HepG2 (cell line): ENCODE measurements around the gene TMEM186. TPM values are rescaled to one million over a fixed set of nuclear protein-coding genes. Genes with fewer than 3 reads are reported as not detected.
A peak's percentile ranks its signal among the peaks of the same experiment; 100 is the strongest.

Source experiments
- ATAC-seq: fragments of 200-7000 bp; cut with Tn5 transposase; 3 replicates; pipeline ENCODE4 v1.9.1; 2020; ENCODE audit warnings: mild to moderate bottlenecking, moderate library complexity
- BruUV-seq: library from RNA; stranded (reverse); fragments of 400-500 nt; replicated peaks from 2 replicates; lab custom pipeline; 2021; lab: Mats Ljungman, UMichigan
- CTCF ChIA-PET: fragments of 300-600 bp; formaldehyde crosslinking; extraction: SDS; loops from one replicate; lab custom pipeline; 2021; ENCODE audit warnings: low total read pairs, inconsistent platforms, low intra/inter-chr PET ratio; lab: Yijun Ruan, JAX
- POLR2A ChIA-PET: fragments of 350-600 bp; sonication (Branson Sonifier 250); formaldehyde crosslinking; loops from one replicate; lab custom pipeline; 2020; ENCODE audit warnings: antibody characterized with exemption, inconsistent platforms; lab: Yijun Ruan, JAX
- DNase-seq: peaks from one replicate; pipeline ENCODE4 v3.0.0-alpha.2; 2015; ENCODE audit warnings: low spot score
- FAIRE-seq: peaks from 3 replicates; lab custom pipeline; 2011; peaks lifted over from hg19 to GRCh38; lab: Jason Lieb, UNC
- H2AFZ ChIP-seq: one replicate; pipeline ENCODE4 v1.6.1; 2011; ENCODE audit warnings: low read length, inconsistent platforms
- H3K27ac ChIP-seq: fragments of 300-600 bp; 3 replicates; pipeline ENCODE4 v1.8.0; 2011; ENCODE audit warnings: mixed run types, mild to moderate bottlenecking, mixed read lengths, low read length, inconsistent platforms; ENCODE audit not compliant: insufficient read depth; ENCODE audit errors: extremely low read length
- H3K27me3 ChIP-seq, 2 experiments: fragments of 200-600 bp in 1 of 2; 2 replicates in 1 of 2; 3 replicates in 1 of 2; pipeline versions ENCODE4 v1.6.0 to v1.8.0; 2011; ENCODE audit warnings: low read length in 2 of 2, mild to moderate bottlenecking in 2 of 2, moderate library complexity in 2 of 2, inconsistent platforms in 1 of 2; ENCODE audit not compliant: insufficient read depth in 2 of 2, control insufficient read depth in 1 of 2
- H3K36me3 ChIP-seq, 2 experiments: fragments of 200-600 bp in 1 of 2; replicated peaks in 1 of 2; 2 replicates in 1 of 2; 3 replicates in 1 of 2; pipeline versions ENCODE4 v1.5.1 to v1.8.0; 2011; ENCODE audit warnings: low read length in 2 of 2, inconsistent platforms in 1 of 2; ENCODE audit not compliant: insufficient read depth in 2 of 2, control insufficient read depth in 1 of 2
- H3K4me1 ChIP-seq: 2 replicates; pipeline ENCODE4 v1.5.1; 2012; ENCODE audit warnings: low read length, inconsistent platforms; ENCODE audit not compliant: insufficient read depth
- H3K4me2 ChIP-seq: 2 replicates; pipeline ENCODE4 v1.6.0; 2011; ENCODE audit warnings: low read depth, low read length, inconsistent platforms
- H3K4me3 ChIP-seq, 3 experiments: fragments of 200-600 bp in 1 of 3; sonication (generic), shearing (Covaris generic) in 1 of 3; replicated peaks in 1 of 3; 2 replicates each; pipeline ENCODE4 v1.5.1; 2011 to 2016; ENCODE audit warnings: low read length in 3 of 3, inconsistent platforms in 2 of 3, low read depth in 2 of 3, mild to moderate bottlenecking in 2 of 3, control low read depth in 1 of 3, mixed read lengths in 1 of 3; ENCODE audit not compliant: insufficient read depth in 1 of 3
- H3K79me2 ChIP-seq: one replicate; pipeline ENCODE4 v1.6.1; 2011; ENCODE audit warnings: low read length, inconsistent platforms; ENCODE audit not compliant: insufficient read depth
- H3K9ac ChIP-seq: 2 replicates; pipeline ENCODE4 v1.6.0; 2011; ENCODE audit warnings: mild to moderate bottlenecking, low read depth, low read length, inconsistent platforms; ENCODE audit not compliant: insufficient read depth
- H3K9me3 ChIP-seq: 2 replicates; pipeline ENCODE4 v1.5.1; 2012; ENCODE audit warnings: mild to moderate bottlenecking, low read length
- H4K20me1 ChIP-seq: 2 replicates; pipeline ENCODE4 v1.6.0; 2011; ENCODE audit warnings: inconsistent platforms, mild to moderate bottlenecking, low read length, moderate library complexity; ENCODE audit not compliant: insufficient read depth
- ARID3A ChIP-seq: IDR thresholded peaks from 2 replicates; pipeline ENCODE4 v1.6.1; 2012; ENCODE audit warnings: low read depth, low read length, improper control_type of control experiment
- CEBPG ChIP-seq: IDR thresholded peaks from 2 replicates; pipeline ENCODE4 v1.6.1; 2016
- ERF ChIP-seq: IDR thresholded peaks from 2 replicates; pipeline ENCODE4 v1.6.1; 2018; ENCODE audit warnings: missing biosample characterization, missing genetic modification reagents
- FIP1L1 ChIP-seq: fragments of 200-400 bp; formaldehyde crosslinking; IDR thresholded peaks from 2 replicates; pipeline ENCODE4 v1.6.1; 2018; ENCODE audit warnings: low read depth, mild to moderate bottlenecking, low read length, moderate library complexity, borderline replicate concordance; ENCODE audit not compliant: insufficient read depth
- FOSL1 ChIP-seq: sonication (generic); formaldehyde crosslinking; IDR thresholded peaks from 2 replicates; pipeline ENCODE4 v1.9.0; 2021; ENCODE audit warnings: missing genetic modification reagents, borderline replicate concordance
- FOSL2 ChIP-seq: sonication (generic); formaldehyde crosslinking; IDR thresholded peaks from 2 replicates; pipeline ENCODE4 v1.4.0; 2020; ENCODE audit warnings: missing genetic modification reagents
- HOMEZ ChIP-seq: IDR thresholded peaks from 2 replicates; pipeline ENCODE4 v1.6.1; 2016; ENCODE audit warnings: low read depth
- IRX3 ChIP-seq: sonication (generic); formaldehyde crosslinking; IDR thresholded peaks from 2 replicates; pipeline ENCODE4 v1.8.1; 2023; ENCODE audit warnings: mild to moderate bottlenecking, low read depth, missing genetic modification reagents, borderline replicate concordance
- JUN ChIP-seq: sonication (generic); formaldehyde crosslinking; IDR thresholded peaks from 2 replicates; pipeline ENCODE4 v1.4.0; 2020; ENCODE audit warnings: mild to moderate bottlenecking, missing genetic modification reagents
- NFRKB ChIP-seq: fragments of 450-650 bp; IDR thresholded peaks from 2 replicates; pipeline ENCODE4 v1.6.1; 2017
- RBM22 ChIP-seq: fragments of 200-400 bp; formaldehyde crosslinking; optimal IDR thresholded peaks from 2 replicates; pipeline ENCODE3; 2017; ENCODE audit warnings: mild to moderate bottlenecking, low read length, moderate library complexity
- SAP130 ChIP-seq: IDR thresholded peaks from 2 replicates; pipeline ENCODE4 v1.6.1; 2016; ENCODE audit warnings: low read depth
- TCF7 ChIP-seq: sonication (generic); IDR thresholded peaks from 2 replicates; pipeline ENCODE4 v1.6.1; 2016; ENCODE audit warnings: antibody characterized with exemption, low read depth
- TEAD3 ChIP-seq: optimal IDR thresholded peaks from 2 replicates; pipeline ENCODE3; 2016; ENCODE audit warnings: borderline replicate concordance
- ZNF224 ChIP-seq: sonication (generic); formaldehyde crosslinking; IDR thresholded peaks from 2 replicates; pipeline ENCODE4 v1.5.0; 2020; ENCODE audit warnings: mild to moderate bottlenecking, missing genetic modification reagents
- ZNF275 ChIP-seq: sonication (generic); formaldehyde crosslinking; IDR thresholded peaks from 2 replicates; pipeline ENCODE4 v1.8.0; 2022; ENCODE audit warnings: missing genetic modification reagents, mild to moderate bottlenecking, inconsistent platforms, borderline replicate concordance
- ZNF333 ChIP-seq: sonication (generic); formaldehyde crosslinking; IDR thresholded peaks from 2 replicates; pipeline ENCODE4 v1.4.0; 2020; ENCODE audit warnings: mild to moderate bottlenecking, missing genetic modification reagents, borderline replicate concordance
- WGBS: methylation state at CpG from one replicate; pipeline ENCODE4 v1.1.6; 2017; ENCODE audit warnings: low lambda C conversion rate; 5-methylcytosine and 5-hydroxymethylcytosine counted together
- in situ Hi-C: cut with HindIII; loops from 2 replicates; pipeline ENCODE4 v1.10.0; 2017; ENCODE audit warnings: low pct_unique_long_range_greater_than_20kb; ENCODE audit not compliant: extremely low pct_ligation_motif_present
- intact Hi-C: fragments of 100-400 bp; cut with micrococcal nuclease; formaldehyde crosslinking; loops from one replicate; pipeline ENCODE4 v1.10.0; 2022; ENCODE audit not compliant: unreplicated experiment
- polyA plus RNA-seq, 8 experiments: library from polyadenylated mRNA; depleted of rRNA in 3 of 8; stranded (reverse) in 7 of 8; unstranded in 1 of 8; fragments of >200 nt; fragmentation: Illumina TruSeq in 4 of 8; extraction: Trizol in 4 of 8; gene quantifications; 2 replicates each; pipeline versions ENCODE4 v1.2.1 to v1.2.3, GENCODE V29; 2011 to 2016; ENCODE audit warnings: low read depth in 4 of 8, missing spikeins in 1 of 8, mixed read lengths in 1 of 8; ENCODE audit not compliant: insufficient read depth in 1 of 8
- total RNA-seq, 5 experiments: library from RNA; depleted of rRNA; stranded (reverse); fragments of >200 nt; fragmentation: Illumina TruSeq; extraction: Trizol; gene quantifications; 2 replicates each; pipeline ENCODE4 v1.2.3, GENCODE V29; 2016; ENCODE audit warnings: low read depth in 1 of 5

The TMEM186 gene
- total and polyA plus RNA-seq, 2 of the 13 experiments (the other 11 are each of a cell fraction or from before 2014, with no cell fraction given), result 16.2 to 19.3 TPM

- in situ Hi-C loops, result no loop called here
- CTCF ChIA-PET, result no interaction called here
- Histone ChIP-seq H3K4me3 (no peak overlapping the region), H3K4me2 (no peak overlapping the region), H3K4me1 (peaks cover 11% of the 10 kb centered on the region), H3K36me3 (peaks cover 21 to 48% of the 10 kb centered on the region in 2 experiments; a peak in 4 of 5 replicates), H3K9ac (no peak overlapping the region), H3K27me3 (no peaks in the 10 kb centered on the region), H4K20me1 (no peaks in the 10 kb centered on the region), H3K9me3 (no peaks in the 10 kb centered on the region), H3K27ac (no peak overlapping the region), H3K79me2 (no peaks in the 10 kb centered on the region), H2AFZ (no peak overlapping the region)
- 81% methylated on average over 14 of the region's 14 CpGs for WGBS
- no TSS peak for BruUV-seq
- ATAC-seq (peak; percentile 72), DNase-seq (peak; percentile 76), FAIRE-seq (no peak)
- intact Hi-C loops, result no loop called here
- POLR2A ChIA-PET, result no interaction called here
- no peak for TF ChIP-seq CEBPG
- TF ChIP-seq RBM22, result peak; percentile 60
- TF ChIP-seq HOMEZ (CRISPR knock-in tag), result 0 out of 2 replicates have a peak, but pooled peaks have one; percentile 34
- TF ChIP-seq ERF (CRISPR knock-in tag), result no peak
- no peak for TF ChIP-seq ZNF275 (CRISPR knock-in tag)
- no peak for TF ChIP-seq TCF7
- TF ChIP-seq IRX3 (CRISPR knock-in tag), result no peak
- no peak for TF ChIP-seq ZNF333 (CRISPR knock-in tag)
- TF ChIP-seq FOSL2 (CRISPR knock-in tag), result peak; percentile 86
- TF ChIP-seq JUN, result 0 out of 2 replicates have a peak, but pooled peaks have one; percentile 39
- TF ChIP-seq NFRKB, result no peak
- no peak for TF ChIP-seq FIP1L1
- peak; percentile 91 for TF ChIP-seq TEAD3 (CRISPR knock-in tag)
- TF ChIP-seq SAP130 (CRISPR knock-in tag), result 0 out of 2 replicates have a peak, but pooled peaks have one; percentile 12
- 0 out of 2 replicates have a peak, but pooled peaks have one; percentile 28 for TF ChIP-seq ARID3A
- peak; percentile 33; the same call in 1 of the 2 replicates for TF ChIP-seq FOSL1 (CRISPR knock-in tag)
- TF ChIP-seq ZNF224 (CRISPR knock-in tag), result no peak
Measured at GRCh38 chr16:8751481-8752311, 45.7 kb downstream of the TMEM186 start.
